ENCODE results near the gene LMNA.
A peak's percentile ranks its signal among the peaks of the same experiment; 100 is the strongest.
"Not testable (repeated sequence)": the region's sequence is repeated elsewhere in the genome, so short reads cannot be mapped to it uniquely, and the experiment has no call there.

LMNA gene

GRCh38 chr1:156122086-156122485, 7.6 kb downstream of the LMNA start:
- no peak for DNase-seq (ENCODE audit: low spot score)

DNA sequence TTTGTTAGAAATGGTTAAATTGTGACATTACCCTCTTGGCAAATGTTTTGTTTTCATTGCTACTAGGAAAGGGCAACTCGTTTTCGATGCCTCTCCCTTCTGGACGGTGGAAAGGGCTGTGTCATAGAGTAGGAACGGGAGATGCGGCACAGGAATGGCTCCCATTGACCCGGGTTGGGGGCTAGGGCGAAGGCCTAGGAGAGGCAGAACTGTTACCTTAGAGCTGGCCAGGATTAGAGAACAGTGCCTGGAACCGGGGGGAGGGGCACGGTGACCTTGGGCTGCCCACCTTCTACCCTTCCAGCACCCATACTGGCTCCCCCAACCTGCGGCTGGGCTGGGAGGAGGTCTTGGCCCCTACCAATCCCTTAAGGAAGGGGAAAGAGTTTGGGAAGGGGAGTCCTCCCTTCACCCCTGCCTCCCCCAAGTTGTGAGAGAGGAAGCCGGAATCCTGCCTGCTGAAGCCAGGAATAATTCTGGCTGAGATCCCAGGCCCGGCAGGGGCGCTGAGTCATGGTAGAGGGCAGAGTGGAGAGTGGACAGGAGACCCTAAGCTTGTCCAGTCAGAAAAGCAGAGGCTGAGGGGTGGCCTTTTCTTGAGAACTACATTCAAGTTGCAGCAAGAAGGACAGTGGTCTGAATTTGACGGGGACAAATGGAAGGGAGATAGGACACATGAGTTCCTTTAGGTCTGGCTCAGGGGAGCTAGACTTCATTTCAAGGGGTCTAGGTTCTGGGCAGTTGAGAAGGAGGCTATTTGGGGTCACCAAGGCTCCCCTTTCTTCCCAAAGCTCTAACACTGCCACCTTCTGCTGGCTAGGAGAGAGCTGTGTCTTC, 8.2 kb downstream of the LMNA start:
- no peak for DNase-seq (ENCODE audit: low spot score)

GRCh38 chr1:156123356-156124196, 9.1 kb downstream of the LMNA start:
- no peak for DNase-seq (ENCODE audit: low spot score)

- DNase-seq (ENCODE audit: low spot score), result no peak
These were observed 10.3 kb downstream of the LMNA start for GRCh38 chr1:156124557-156125483.

GRCh38 chr1:156125544-156125943, 11.0 kb downstream of the LMNA start:
- DNase-seq (ENCODE audit: low spot score), result not testable (repeated sequence)

DNA sequence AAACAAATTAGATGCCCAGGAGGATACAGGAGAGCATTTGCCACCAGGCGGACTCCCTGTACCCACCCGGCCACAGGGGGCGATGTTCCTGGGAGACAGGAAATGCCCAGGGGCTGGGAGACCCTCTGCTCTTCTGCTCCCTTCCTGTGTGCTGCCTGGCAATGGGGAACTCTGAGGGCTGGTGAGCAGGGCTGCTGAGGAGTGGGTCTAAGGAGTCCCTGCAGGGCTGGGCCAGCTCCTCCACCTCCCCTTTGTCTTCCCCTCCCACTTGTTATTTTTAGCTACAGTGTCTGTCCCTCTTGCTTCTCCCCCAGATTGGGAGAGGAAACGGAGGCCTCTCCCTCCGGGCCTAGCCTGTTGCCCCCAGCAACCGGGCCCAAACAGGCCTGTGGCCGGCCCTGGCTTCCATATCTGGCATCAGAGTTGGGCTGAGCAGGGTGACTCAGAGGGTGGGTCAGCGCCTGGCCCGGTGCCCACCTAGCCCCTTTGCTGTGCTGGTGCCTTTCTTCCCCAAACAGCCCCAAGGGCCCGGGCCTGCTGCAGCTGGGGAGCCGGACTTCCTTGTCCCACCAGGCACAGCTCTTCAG, 11.6 kb downstream of the LMNA start:
- no peak for DNase-seq (ENCODE audit: low spot score)

DNA sequence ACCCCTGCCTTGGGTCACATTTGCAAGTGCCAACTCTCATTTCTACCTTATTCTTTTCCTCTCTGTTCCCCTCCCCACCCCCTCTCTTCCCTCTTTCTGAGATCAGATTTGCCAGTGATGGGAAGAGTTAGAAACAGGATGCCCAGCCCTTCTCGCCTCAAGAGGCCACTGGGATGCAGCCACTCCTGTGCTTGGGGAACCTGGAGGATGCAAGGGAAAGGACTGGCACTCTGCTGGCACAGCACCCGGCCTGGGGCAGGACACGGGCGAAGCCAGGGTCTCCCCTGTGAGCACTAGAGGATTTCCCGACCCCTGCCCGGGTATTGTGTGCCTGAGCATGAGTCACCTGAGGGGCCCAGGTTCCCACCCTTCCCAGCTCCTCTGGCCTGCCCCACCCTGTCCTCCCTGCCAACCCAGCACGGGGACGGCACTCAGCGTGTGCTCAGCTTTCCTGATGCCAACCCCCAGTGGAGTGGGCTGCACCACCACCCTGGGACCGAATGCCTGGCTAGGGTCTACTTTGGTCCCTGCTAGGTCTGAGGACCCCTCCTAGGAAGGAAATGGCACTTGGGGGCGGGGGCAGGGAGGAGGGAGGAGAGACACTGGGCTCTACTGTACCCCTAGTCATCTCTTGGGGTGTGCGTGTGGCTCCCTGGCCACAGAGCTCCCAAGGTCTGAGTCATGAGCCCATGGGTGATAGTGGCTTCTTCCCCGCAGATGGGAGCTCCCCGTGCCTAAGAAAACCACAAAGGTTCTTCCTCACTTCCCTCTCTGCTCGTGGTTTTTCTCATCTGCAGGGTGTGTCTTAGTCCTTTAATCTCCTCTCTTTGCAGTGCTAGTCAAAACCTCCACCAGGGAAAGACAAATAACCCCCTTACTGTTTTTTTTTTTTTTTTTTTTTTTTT, 12.4 kb downstream of the LMNA start:
- DNase-seq (ENCODE audit: low spot score), result no peak

DNA sequence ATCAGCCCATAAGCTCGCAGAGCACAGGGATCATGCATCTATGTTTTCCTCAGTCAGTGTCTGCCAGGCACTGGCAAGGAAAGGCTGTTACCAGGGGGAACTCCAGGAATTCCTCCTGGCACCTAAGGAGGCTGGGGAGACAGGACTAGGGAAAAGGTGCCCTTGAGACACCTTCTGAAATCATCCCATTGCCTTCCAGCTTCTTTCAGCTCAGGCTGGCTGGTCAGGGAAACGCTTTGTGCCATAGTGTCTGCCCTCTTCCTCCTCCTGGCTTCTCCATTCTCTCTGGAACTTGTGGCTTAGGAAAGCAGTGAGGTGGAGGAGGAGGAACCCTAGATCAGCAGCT, 13.8 kb downstream of the LMNA start:
- no peak for DNase-seq (ENCODE audit: low spot score)

GRCh38 chr1:156128654-156129597, 14.4 kb downstream of the LMNA start:
- DNase-seq (ENCODE audit: low spot score), result no peak

DNA sequence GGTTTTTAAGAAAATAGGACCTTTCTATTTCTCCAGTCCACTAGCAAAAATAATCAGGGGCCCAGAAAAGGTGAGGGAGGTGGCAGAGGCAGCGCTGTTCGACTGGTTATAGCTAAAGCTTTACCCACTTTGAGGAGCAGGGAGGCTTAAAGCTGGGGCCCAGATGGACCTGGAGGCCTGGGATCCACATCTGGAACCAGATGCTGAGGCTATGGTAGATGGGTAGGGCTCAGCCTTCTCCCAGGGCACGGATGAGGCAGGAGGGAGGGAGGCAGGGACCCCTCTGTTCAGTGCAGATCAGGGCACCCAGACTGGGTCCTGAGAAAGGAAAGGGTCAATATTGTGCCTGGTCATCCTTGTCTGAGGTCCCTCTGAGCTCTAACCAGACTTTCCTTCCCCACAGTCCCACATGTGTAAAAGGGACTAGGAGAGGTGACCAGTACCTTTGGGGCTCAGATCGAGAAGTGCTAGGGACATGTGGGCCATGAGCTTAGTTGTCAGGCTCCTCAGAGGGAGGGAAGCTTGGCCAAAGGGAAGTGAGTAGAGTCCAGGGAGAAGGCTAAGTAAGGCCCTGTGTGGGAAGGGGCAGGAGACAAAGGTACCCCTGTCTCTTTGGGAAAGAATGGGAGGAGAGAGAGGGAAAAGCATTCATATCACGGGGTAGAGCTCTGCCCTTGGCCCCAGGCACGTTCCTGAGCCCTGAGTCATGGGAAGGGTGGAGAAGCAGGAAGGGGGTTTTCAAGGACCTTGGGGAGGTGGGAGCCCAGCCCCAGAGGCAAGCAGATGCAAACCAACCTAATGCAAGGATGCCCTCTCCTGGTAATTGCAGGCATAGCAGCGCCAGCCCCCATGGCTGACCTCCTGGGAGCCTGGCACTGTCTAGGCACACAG, 15.4 kb downstream of the LMNA start:
- DNase-seq (ENCODE audit: low spot score), result peak; percentile 88

DNA sequence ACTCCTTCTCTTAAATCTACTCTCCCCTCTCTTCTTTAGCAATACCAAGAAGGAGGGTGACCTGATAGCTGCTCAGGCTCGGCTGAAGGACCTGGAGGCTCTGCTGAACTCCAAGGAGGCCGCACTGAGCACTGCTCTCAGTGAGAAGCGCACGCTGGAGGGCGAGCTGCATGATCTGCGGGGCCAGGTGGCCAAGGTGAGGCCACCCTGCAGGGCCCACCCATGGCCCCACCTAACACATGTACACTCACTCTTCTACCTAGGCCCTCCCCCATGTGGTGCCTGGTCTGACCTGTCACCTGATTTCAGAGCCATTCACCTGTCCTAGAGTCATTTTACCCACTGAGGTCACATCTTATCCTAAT, 16.0 kb downstream of the LMNA start:
- no peak for DNase-seq (ENCODE audit: low spot score)

DNA sequence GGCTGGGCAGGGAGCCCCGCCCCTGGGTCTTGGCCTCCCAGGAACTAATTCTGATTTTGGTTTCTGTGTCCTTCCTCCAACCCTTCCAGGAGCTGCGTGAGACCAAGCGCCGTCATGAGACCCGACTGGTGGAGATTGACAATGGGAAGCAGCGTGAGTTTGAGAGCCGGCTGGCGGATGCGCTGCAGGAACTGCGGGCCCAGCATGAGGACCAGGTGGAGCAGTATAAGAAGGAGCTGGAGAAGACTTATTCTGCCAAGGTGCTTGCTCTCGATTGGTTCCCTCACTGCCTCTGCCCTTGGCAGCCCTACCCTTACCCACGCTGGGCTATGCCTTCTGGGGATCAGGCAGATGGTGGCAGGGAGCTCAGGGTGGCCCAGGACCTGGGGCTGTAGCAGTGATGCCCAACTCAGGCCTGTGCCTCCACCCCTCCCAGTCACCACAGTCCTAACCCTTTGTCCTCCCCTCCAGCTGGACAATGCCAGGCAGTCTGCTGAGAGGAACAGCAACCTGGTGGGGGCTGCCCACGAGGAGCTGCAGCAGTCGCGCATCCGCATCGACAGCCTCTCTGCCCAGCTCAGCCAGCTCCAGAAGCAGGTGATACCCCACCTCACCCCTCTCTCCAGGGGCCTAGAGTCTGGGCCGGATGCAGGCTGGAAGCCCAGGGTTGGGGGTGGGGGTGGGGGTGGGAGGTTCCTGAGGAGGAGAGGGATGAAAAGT, 20.4 kb downstream of the LMNA start:
- no peak for DNase-seq (ENCODE audit: low spot score)

DNA sequence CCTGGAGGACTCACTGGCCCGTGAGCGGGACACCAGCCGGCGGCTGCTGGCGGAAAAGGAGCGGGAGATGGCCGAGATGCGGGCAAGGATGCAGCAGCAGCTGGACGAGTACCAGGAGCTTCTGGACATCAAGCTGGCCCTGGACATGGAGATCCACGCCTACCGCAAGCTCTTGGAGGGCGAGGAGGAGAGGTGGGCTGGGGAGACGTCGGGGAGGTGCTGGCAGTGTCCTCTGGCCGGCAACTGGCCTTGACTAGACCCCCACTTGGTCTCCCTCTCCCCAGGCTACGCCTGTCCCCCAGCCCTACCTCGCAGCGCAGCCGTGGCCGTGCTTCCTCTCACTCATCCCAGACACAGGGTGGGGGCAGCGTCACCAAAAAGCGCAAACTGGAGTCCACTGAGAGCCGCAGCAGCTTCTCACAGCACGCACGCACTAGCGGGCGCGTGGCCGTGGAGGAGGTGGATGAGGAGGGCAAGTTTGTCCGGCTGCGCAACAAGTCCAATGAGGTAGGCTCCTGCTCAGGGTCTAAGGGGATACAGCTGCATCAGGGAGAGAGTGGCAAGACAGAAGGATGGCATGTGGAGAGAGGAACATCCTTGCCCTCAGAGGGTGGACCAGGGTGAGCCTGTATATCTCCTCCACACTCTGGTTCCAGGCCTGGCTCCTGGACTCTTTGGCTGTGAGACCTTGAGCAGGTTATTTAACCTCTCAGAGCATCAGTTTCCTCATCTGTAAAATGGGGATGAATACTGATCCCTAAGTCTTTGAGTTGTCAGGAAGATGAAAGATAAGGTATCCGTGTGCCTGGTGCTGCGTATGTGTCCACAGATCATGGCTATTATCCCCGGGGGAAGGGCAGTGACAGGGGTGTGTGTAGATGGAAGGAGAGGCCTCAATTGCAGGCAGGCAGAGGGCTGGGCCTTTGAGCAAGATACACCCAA, 21.7 kb downstream of the LMNA start:
- DNase-seq (ENCODE audit: low spot score), result no peak

DNA sequence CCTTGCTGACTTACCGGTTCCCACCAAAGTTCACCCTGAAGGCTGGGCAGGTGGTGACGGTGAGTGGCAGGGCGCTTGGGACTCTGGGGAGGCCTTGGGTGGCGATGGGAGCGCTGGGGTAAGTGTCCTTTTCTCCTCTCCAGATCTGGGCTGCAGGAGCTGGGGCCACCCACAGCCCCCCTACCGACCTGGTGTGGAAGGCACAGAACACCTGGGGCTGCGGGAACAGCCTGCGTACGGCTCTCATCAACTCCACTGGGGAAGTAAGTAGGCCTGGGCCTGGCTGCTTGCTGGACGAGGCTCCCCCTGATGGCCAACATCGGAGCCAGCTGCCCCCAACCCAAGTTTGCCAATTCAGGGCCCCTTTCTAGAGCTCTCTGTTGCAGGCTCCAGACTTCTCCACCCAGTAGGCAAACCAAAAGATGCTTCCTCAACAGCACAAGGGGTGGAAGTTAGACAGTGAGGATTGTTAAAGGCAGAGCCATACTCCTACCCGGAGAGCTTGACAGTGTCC, 22.5 kb downstream of the LMNA start:
- DNase-seq (ENCODE audit: low spot score), result no peak

GRCh38 chr1:156138458-156138867, 24.0 kb downstream of the LMNA start:
- DNase-seq (ENCODE audit: low spot score), result no peak

- peak; percentile 70 for DNase-seq (ENCODE audit: low spot score)
These were observed 26.6 kb downstream of the LMNA start for GRCh38 chr1:156140879-156141707.
